ENCODE measurements around the gene POLRMT. TPM values are rescaled to one million over a fixed set of nuclear protein-coding genes. Genes with fewer than 3 reads are reported as not detected.

The POLRMT gene
- total and polyA plus RNA-seq, 8 donors = 18.5 to 196 (median 80.9) TPM

GRCh38 chr19:581399-582111 lies 51.8 kb downstream of the POLRMT start:
- 79 to 90% (median 85%) methylated on average over 23 to 40 of the region's 40 CpGs for WGBS, 5 donors
- intact Hi-C loops (cut with DNase I; ENCODE audit: low total_unique reads) = no loop called here
- H3K27me3 ChIP-seq = peaks cover 0 to 26% (median 0%) of the 10 kb centered on the region in 3 donors
- peaks cover 4 to 40% (median 30%) of the 10 kb centered on the region in 4 donors for H3K4me1 ChIP-seq
- peaks cover 43 to 64% (median 61%) of the 10 kb centered on the region in 4 donors for H3K36me3 ChIP-seq
- H3K4me3 ChIP-seq = no peak overlapping the region
- TF ChIP-seq POLR2AphosphoS5 (IDR thresholded peaks at IDR 0.05) = no peak
- TF ChIP-seq CTCF (IDR thresholded peaks at IDR 0.05) = no peak
- TF ChIP-seq POLR2A (IDR thresholded peaks at IDR 0.05) = no peak
- TF ChIP-seq EP300 (IDR thresholded peaks at IDR 0.05) = no peak
- H3K27ac ChIP-seq = no peak overlapping the region
- H3K9me3 ChIP-seq = no peaks in the 10 kb centered on the region
- no peak for DNase-seq

- H3K4me1 ChIP-seq = peaks cover 16 to 52% (median 42%) of the 10 kb centered on the region in 4 donors
- H3K4me3 ChIP-seq = no peak overlapping the region
- peaks cover 43 to 64% (median 61%) of the 10 kb centered on the region in 4 donors for H3K36me3 ChIP-seq
- no peak overlapping the region for H3K27ac ChIP-seq
- H3K9me3 ChIP-seq = no peaks in the 10 kb centered on the region
- DNase-seq = no peak
- H3K27me3 ChIP-seq = peaks cover 0 to 14% (median 0%) of the 10 kb centered on the region in 3 donors
- intact Hi-C loops (cut with DNase I; ENCODE audit: low total_unique reads) = no loop called here
- no peak for TF ChIP-seq EP300 (IDR thresholded peaks at IDR 0.05)
- TF ChIP-seq CTCF (IDR thresholded peaks at IDR 0.05) = no peak
- no peak for TF ChIP-seq POLR2A (IDR thresholded peaks at IDR 0.05)
- TF ChIP-seq POLR2AphosphoS5 (IDR thresholded peaks at IDR 0.05) = no peak
- 89 to 91% (median 89%) methylated on average over 12 to 22 of the region's 22 CpGs for WGBS, 5 donors
Measured at GRCh38 chr19:580274-580835, 53.0 kb downstream of the POLRMT start.

GRCh38 chr19:579842-580155 lies 53.5 kb downstream of the POLRMT start:
- intact Hi-C loops (cut with DNase I; ENCODE audit: low total_unique reads) = loop anchor here (10.0 kb wide), 1 partner anchor 55 kb away; the partner anchor contains the start of genes FGF22 and POLRMT
- Histone ChIP-seq H3K27ac (no peak overlapping the region), H3K4me1 (peaks cover 22 to 57% (median 48%) of the 10 kb centered on the region in 4 donors), H3K27me3 (peaks cover 0 to 9% (median 0%) of the 10 kb centered on the region in 3 donors), H3K9me3 (no peaks in the 10 kb centered on the region), H3K4me3 (no peak overlapping the region), H3K36me3 (peaks cover 43 to 64% (median 61%) of the 10 kb centered on the region in 4 donors)
- no peak for DNase-seq
- no peak for TF ChIP-seq EP300 (IDR thresholded peaks at IDR 0.05)
- 83 to 94% (median 91%) methylated on average over 5 to 11 of the region's 11 CpGs for WGBS, 5 donors

- H3K9me3 ChIP-seq = no peaks in the 10 kb centered on the region
- TF ChIP-seq POLR2AphosphoS5 (IDR thresholded peaks at IDR 0.05) (no peak), CTCF (IDR thresholded peaks at IDR 0.05) (no peak), POLR2A (IDR thresholded peaks at IDR 0.05) (no peak), EP300 (IDR thresholded peaks at IDR 0.05) (no peak)
- intact Hi-C loops (cut with DNase I; ENCODE audit: low total_unique reads) = loop anchor here (10.0 kb wide), 1 partner anchor 56 kb away; the partner anchor contains the start of genes FGF22 and POLRMT
- H3K4me1 ChIP-seq = peaks cover 27 to 58% (median 49%) of the 10 kb centered on the region in 4 donors
- 79 to 90% (median 82%) methylated on average over 26 to 46 of the region's 46 CpGs for WGBS, 5 donors
- peaks cover 43 to 64% (median 61%) of the 10 kb centered on the region in 4 donors for H3K36me3 ChIP-seq
- DNase-seq = no peak
- peaks cover 0 to 3% (median 0%) of the 10 kb centered on the region in 3 donors for H3K27me3 ChIP-seq
- no peak overlapping the region for H3K4me3 ChIP-seq
- H3K27ac ChIP-seq = no peak overlapping the region
Measured at GRCh38 chr19:579111-579841, 54.1 kb downstream of the POLRMT start.

Measured in stomach (tissue), 9 donors.